WERI-Rb-1 (cell line): ENCODE results near the gene CINP.

Source experiments
- DNase-seq: peaks from one replicate; pipeline ENCODE4 v3.0.0-alpha.2; 2020
- H3K27ac ChIP-seq: fragments of 250-450 bp; sonication (Bioruptor Pico); 2 replicates; pipeline ENCODE4 v1.5.1; 2020; ENCODE audit warnings: mild to moderate bottlenecking, moderate library complexity
- H3K27me3 ChIP-seq: fragments of 250-450 bp; sonication (Bioruptor Pico); 2 replicates; pipeline ENCODE4 v1.5.1; 2021; ENCODE audit warnings: mild to moderate bottlenecking, low read depth, moderate library complexity; ENCODE audit not compliant: insufficient read depth, severe bottlenecking
- H3K36me3 ChIP-seq: fragments of 250-450 bp; sonication (Bioruptor Pico); 2 replicates; pipeline ENCODE4 v1.5.1; 2020; ENCODE audit warnings: mild to moderate bottlenecking, moderate library complexity
- H3K4me3 ChIP-seq: 2 replicates; pipeline ENCODE4 v1.5.1; 2011; ENCODE audit warnings: low read depth, mild to moderate bottlenecking, control low read depth, low read length
- H3K9me3 ChIP-seq: fragments of 250-450 bp; sonication (Bioruptor Pico); 2 replicates; pipeline ENCODE4 v1.5.1; 2021; ENCODE audit warnings: mild to moderate bottlenecking, moderate library complexity; ENCODE audit not compliant: severe bottlenecking
- TF ChIP-seq, protein P1 (sequence below): IDR thresholded peaks from 2 replicates; pipeline ENCODE4 v1.5.1; 2011; ENCODE audit warnings: low read depth, mild to moderate bottlenecking, control low read depth, inconsistent platforms, low read length

Gene CINP

DNA sequence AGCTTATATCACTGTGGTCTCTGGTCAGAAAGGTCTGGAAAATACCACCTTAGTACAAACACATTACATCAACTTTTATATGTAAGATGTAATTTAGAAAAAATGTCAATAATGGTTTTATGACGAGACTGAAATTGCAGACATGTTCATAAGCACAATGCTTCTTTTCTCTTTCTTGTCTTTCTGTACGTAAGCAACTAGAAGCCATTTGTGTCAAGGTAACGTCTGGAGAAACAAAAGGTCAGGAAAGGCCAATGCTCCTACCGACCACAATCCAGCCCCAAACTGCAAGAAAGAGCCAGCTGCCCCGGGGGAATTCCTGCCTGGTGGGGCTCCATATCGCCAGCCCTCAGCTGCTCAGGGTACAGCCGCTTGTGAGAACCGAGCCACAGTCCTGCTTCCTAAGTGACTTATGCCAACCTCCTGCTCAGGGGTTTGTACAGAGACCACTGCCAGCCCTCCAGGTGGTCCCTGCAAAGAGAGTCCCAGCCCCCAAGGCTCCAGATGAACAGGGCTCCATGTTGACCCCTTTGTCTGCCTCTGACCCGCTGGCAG lies 36.8 kb downstream of the CINP start:
- TF ChIP-seq, protein P1, sequence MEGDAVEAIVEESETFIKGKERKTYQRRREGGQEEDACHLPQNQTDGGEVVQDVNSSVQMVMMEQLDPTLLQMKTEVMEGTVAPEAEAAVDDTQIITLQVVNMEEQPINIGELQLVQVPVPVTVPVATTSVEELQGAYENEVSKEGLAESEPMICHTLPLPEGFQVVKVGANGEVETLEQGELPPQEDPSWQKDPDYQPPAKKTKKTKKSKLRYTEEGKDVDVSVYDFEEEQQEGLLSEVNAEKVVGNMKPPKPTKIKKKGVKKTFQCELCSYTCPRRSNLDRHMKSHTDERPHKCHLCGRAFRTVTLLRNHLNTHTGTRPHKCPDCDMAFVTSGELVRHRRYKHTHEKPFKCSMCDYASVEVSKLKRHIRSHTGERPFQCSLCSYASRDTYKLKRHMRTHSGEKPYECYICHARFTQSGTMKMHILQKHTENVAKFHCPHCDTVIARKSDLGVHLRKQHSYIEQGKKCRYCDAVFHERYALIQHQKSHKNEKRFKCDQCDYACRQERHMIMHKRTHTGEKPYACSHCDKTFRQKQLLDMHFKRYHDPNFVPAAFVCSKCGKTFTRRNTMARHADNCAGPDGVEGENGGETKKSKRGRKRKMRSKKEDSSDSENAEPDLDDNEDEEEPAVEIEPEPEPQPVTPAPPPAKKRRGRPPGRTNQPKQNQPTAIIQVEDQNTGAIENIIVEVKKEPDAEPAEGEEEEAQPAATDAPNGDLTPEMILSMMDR, result no peak
- no peak overlapping the region for H3K4me3 ChIP-seq
- peaks cover 11% of the 10 kb centered on the region for H3K36me3 ChIP-seq
- H3K9me3 ChIP-seq, result no peaks in the 10 kb centered on the region
- DNase-seq, result no peak
- H3K27ac ChIP-seq, result no peak overlapping the region
- H3K27me3 ChIP-seq, result no peaks in the 10 kb centered on the region

DNA sequence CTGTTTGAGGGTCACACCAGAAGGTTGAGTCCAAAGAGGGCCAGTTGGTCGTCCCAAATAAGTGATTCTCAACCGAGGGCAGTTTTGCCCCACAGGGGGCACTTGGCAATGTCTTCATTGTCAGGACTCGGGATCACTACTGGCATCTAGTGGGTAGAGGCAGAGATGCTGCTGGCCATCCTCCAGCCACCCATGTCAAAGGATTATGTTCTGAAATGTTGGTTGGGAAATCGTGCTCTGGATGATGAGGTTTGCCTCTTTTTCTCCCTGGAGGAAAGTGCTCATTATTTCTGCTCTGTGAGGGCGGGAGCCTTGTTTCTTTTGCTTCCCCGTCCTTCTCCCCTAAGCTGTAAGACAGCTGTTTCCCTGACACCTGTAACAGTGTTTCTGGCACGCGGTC lies 39.6 kb downstream of the CINP start:
- Histone ChIP-seq H3K4me3 (no peak overlapping the region), H3K27me3 (no peaks in the 10 kb centered on the region), H3K27ac (no peak overlapping the region), H3K9me3 (no peaks in the 10 kb centered on the region), H3K36me3 (peaks cover 11% of the 10 kb centered on the region)
- peak; percentile 59 for DNase-seq
- TF ChIP-seq, protein P1, result peak; percentile 71

DNA sequence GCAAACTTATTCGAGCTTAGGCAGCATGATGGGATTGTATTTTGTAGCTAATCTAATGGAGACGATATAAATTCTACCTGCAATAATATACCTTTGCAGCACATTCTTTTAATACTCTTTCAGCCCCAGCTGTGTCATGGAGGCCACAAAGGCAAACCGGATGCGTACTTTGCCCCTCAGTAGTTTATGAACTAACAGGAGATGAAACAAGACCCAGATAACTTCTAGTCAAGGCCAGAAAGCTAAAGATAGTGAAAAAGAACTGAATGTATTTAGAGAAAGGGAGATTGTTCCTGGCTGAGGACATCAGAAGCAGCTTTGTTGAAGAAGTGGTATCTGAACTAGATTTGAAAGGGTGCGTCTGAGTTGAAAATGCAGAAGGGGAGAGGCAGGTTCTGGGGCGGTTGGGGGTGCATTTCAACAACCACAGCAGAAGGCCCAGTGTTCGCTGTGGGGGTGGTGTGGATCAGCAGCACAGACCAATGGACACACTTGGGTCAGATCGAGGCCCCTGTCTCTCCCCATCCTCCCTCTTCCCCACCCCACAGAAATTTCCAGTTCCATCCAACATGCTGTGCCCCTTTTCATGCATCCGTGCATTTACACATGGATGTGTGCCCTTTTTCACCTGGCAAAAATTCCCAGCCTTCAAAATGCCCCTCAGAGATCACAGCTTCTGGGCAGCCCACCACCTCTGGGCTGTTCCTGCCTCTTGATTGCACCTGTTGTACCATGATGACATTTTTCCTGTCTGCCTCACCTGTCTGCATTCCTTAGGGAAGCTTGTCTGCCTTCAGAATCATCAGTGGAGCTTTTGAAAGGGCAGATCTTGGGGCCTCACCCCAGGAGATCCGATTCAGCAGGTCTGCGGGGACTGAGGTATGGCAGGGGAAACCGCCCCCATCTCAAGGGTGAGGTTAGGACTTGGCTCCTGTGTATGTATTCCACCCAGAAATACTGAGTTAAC lies 41.0 kb downstream of the CINP start:
- TF ChIP-seq, protein P1, result no peak
- Histone ChIP-seq H3K9me3 (no peaks in the 10 kb centered on the region), H3K36me3 (peaks cover 11% of the 10 kb centered on the region), H3K4me3 (no peak overlapping the region), H3K27me3 (no peaks in the 10 kb centered on the region), H3K27ac (no peak overlapping the region)
- DNase-seq, result no peak

DNA sequence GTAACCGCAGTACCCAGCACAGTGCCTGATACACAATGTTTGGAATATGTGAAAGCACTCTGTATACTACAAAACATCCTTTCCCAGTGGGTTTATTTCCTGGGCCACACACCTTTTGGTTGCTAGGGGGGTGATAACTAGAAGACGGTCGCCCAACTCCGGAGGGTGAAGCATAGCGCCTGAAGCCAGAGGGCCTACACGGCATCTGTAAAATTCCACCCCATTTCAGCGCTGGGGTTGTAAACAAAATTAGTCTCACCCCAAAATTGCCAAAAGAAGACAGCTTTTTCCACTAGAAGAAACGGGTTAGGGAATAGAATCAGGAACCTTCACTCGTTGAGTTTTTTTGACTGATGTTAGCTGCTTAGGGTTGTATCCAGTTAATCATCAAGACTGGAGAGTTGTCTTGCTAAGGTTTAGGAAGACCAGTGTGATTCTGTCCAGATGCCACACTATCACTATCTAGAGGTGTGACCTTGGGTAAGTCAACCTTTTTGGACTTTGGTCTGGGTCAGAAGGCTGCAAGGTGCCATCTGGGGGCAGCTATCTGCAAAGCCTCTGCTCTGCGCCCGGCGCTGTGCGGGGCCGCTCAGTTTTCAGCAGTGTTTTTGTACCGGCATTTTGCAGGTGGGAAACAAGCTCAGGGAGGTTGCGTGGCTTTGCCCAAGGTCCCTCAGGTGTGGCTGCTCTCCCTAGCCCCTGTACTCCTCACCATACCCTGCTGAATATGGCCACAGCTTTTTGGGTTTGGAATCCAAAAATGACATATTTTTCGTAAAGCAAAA lies 41.8 kb downstream of the CINP start:
- Histone ChIP-seq H3K36me3 (peaks cover 11% of the 10 kb centered on the region), H3K4me3 (peak overlapping the region; percentile 77), H3K9me3 (no peaks in the 10 kb centered on the region), H3K27me3 (no peaks in the 10 kb centered on the region), H3K27ac (no peak overlapping the region)
- DNase-seq, result no peak
- TF ChIP-seq, protein P1, result no peak

DNA sequence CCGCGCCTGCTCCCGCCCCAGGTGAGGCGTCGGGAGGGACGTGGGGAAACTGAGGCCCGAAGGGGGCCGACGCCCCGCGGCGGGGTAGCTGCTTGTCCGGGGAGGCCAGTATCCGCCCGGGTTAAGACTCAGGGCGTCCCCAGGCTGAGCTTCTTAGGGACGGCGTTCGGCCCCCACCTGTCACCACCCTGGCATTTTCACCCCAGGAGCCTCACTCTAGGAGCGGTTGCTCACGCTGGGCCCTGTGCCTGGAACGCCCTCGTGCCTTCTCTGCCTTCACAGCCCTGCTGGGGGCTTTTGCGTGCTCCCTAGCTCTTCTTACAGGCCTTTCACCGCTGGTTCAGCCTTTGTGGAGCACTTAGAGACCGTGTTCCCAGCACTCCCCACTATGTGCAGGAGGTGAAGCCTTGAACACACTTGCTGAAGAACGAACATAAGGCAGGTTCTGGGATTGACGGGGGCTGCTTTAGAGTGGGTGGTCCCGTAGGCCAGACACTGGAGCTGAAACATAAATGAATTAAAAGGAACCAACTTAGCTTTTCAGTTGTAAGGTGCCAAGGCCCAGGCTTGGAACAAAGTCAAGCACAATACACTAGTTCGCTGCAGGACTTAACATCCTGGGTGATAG lies 42.5 kb downstream of the CINP start:
- no peaks in the 10 kb centered on the region for H3K27me3 ChIP-seq
- TF ChIP-seq, protein P1, result no peak
- peak; percentile 28 for DNase-seq
- no peaks in the 10 kb centered on the region for H3K9me3 ChIP-seq
- H3K27ac ChIP-seq, result peak overlapping the region; percentile 80
- H3K4me3 ChIP-seq, result peak overlapping the region; percentile 77
- peaks cover 7% of the 10 kb centered on the region for H3K36me3 ChIP-seq
